Putamen (tissue), 1 donor: ENCODE measurements around the gene VPS13C.
A peak's percentile ranks its signal among the peaks of the same experiment; 100 is the strongest.
"Not testable (repeated sequence)": the region's sequence is repeated elsewhere in the genome, so short reads cannot be mapped to it uniquely, and the experiment has no call there.

ENCODE experiments used
- DNase-seq: peaks from one replicate; pipeline ENCODE4 v3.0.0-alpha.2; 2016; ENCODE audit warnings: low spot score

VPS13C gene

GRCh38 chr15:62069551-62069950 is 9.3 kb upstream of the VPS13C start:
- DNase-seq: no peak

GRCh38 chr15:62068810-62069167 is 8.5 kb upstream of the VPS13C start:
- no peak for DNase-seq

GRCh38 chr15:62068071-62068809 is 8.0 kb upstream of the VPS13C start:
- no peak for DNase-seq

GRCh38 chr15:62067448-62068044 is 7.3 kb upstream of the VPS13C start:
- no peak for DNase-seq

GRCh38 chr15:62066663-62067447 is 6.6 kb upstream of the VPS13C start, which contains the start of gene C2CD4A:
Gene C2CD4A, plus strand, starts transcription at chr15:62066977. Its CDS starts 637 bp downstream, at chr15:62067614.
- peak; percentile 42 for DNase-seq

GRCh38 chr15:62063825-62064635 is 3.8 kb upstream of the VPS13C start:
- no peak for DNase-seq

- DNase-seq: no peak
Measured at GRCh38 chr15:62060896-62061280, 641 bp upstream of the VPS13C start.

GRCh38 chr15:62059816-62060112 is 483 bp downstream of the VPS13C start:
- DNase-seq: peak; percentile 33

- no peak for DNase-seq
Measured at GRCh38 chr15:62059108-62059815, 985 bp downstream of the VPS13C start.

- DNase-seq: no peak
Measured at GRCh38 chr15:62058327-62059028, 1.8 kb downstream of the VPS13C start.

- no peak for DNase-seq
Measured at GRCh38 chr15:62057341-62057980, 2.8 kb downstream of the VPS13C start.

- no peak for DNase-seq
Measured at GRCh38 chr15:62054979-62055378, 5.3 kb downstream of the VPS13C start.

- DNase-seq: no peak
Measured at GRCh38 chr15:62053439-62054085, 6.7 kb downstream of the VPS13C start.

- DNase-seq: no peak
Measured at GRCh38 chr15:62052713-62053112, 7.5 kb downstream of the VPS13C start.

GRCh38 chr15:62051166-62051565 is 9.1 kb downstream of the VPS13C start:
- DNase-seq: no peak

- DNase-seq: no peak
Measured at GRCh38 chr15:62050115-62050514, 10.1 kb downstream of the VPS13C start.

- not testable (repeated sequence) for DNase-seq
Measured at GRCh38 chr15:62048254-62048653, 12.0 kb downstream of the VPS13C start.

GRCh38 chr15:62047282-62047827 is 12.9 kb downstream of the VPS13C start:
- DNase-seq: no peak

GRCh38 chr15:62046078-62046743 is 14.0 kb downstream of the VPS13C start:
- DNase-seq: no peak
